Calu3 (cell line): ENCODE measurements around the gene PLXNA2. TPM values are rescaled to one million over a fixed set of nuclear protein-coding genes. Genes with fewer than 3 reads are reported as not detected.
A peak's percentile ranks its signal among the peaks of the same experiment; 100 is the strongest.

ENCODE experiments used
- BruUV-seq: library from RNA; stranded (reverse); fragments of 400-500 nt; replicated peaks from 2 replicates; lab custom pipeline; 2021; lab: Mats Ljungman, UMichigan
- CTCF ChIA-PET: fragments of 300-600 bp; sonication (Branson Sonifier 250); formaldehyde crosslinking; loops from one replicate; lab custom pipeline; 2022; ENCODE audit warnings: antibody characterized with exemption; lab: Charles Lee
- DNase-seq: peaks from one replicate; pipeline ENCODE4 v3.0.0; 2022
- H3K27ac Mint-ChIP-seq: one replicate; pipeline ENCODE4 v1.8.0; 2022; ENCODE audit warnings: mixed read lengths; ENCODE audit not compliant: unreplicated experiment
- H3K27me3 Mint-ChIP-seq: one replicate; pipeline ENCODE4 v1.8.0; 2022; ENCODE audit warnings: mixed read lengths; ENCODE audit not compliant: unreplicated experiment
- H3K36me3 Mint-ChIP-seq: one replicate; pipeline ENCODE4 v1.8.0; 2022; ENCODE audit warnings: mild to moderate bottlenecking, moderate library complexity, mixed read lengths; ENCODE audit not compliant: insufficient read depth, unreplicated experiment
- H3K4me1 Mint-ChIP-seq: one replicate; pipeline ENCODE4 v1.8.0; 2022; ENCODE audit warnings: mild to moderate bottlenecking, low read depth, mixed read lengths; ENCODE audit not compliant: unreplicated experiment
- H3K4me3 Mint-ChIP-seq: one replicate; pipeline ENCODE4 v1.8.0; 2022; ENCODE audit warnings: mild to moderate bottlenecking, low read depth, moderate library complexity, mixed read lengths; ENCODE audit not compliant: unreplicated experiment
- H3K9me3 Mint-ChIP-seq: one replicate; pipeline ENCODE4 v1.8.0; 2022; ENCODE audit warnings: low read depth, mixed read lengths; ENCODE audit not compliant: unreplicated experiment
- CTCF ChIP-seq: fragments of 200-600 bp; IDR thresholded peaks from one replicate; pipeline ENCODE4 v1.8.0; 2022; ENCODE audit warnings: antibody characterized with exemption; ENCODE audit not compliant: unreplicated experiment
- intact Hi-C: fragments of 100-400 bp; cut with micrococcal nuclease; formaldehyde crosslinking; loops from one replicate; pipeline ENCODE4 v1.10.0; 2022; ENCODE audit not compliant: unreplicated experiment
- total RNA-seq: library from RNA; stranded (reverse); gene quantifications from 2 replicates; pipeline ENCODE4 v1.2.3, GENCODE V29; 2022

Gene PLXNA2
- total RNA-seq, 1 experiment from 2014 or later: 16.2 TPM

DNA sequence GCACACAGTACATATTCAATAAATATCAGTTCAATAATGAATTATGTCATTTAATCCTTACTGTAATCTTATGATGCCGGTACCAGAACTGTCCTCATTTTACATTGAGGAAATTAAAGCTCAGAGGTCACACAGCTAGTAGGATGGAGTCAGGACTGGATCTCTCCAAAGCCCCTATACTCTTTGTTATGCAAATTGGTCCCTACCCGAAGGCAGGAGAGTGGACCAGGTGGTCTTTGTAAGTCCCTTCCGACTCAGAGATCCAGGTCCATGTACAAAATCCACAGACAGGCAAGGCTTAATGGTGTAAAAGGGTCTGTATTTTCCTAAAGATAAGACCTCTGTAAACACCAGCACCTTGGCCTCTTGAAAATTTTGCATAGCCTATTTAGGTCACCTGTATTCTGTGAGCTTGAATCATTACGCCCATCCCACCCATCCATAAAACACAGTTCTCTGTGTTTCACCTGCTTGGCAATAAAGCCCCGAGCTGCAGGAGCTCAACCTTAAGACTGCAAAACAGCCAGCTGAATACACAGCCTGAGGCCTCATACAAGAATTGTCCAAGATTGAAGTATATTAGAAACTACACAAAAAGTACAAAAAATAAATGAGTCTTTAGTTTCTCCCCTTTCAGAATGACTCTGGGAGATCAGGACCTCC, 41.7 kb downstream of the PLXNA2 start:
- no TSS peak for BruUV-seq
- Mint-ChIP-seq H3K36me3 (peaks cover 6% of the 10 kb centered on the region), H3K4me3 (peak overlapping the region; percentile 42), H3K4me1 (peaks cover 20% of the 10 kb centered on the region), H3K27ac (peak overlapping the region; percentile 62), H3K9me3 (no peaks in the 10 kb centered on the region), H3K27me3 (no peaks in the 10 kb centered on the region)
- DNase-seq: no peak
- TF ChIP-seq CTCF: no peak
- intact Hi-C loops: no loop called here
- CTCF ChIA-PET: interaction anchor here (0.5 to 4.6 kb wide), 10 partner anchors 12 to 181 kb away, joined by 3 to 24 read pairs (median 8); partner anchors contain the start of gene PLXNA2

- TF ChIP-seq CTCF: no peak
- H3K4me3 Mint-ChIP-seq: peak overlapping the region; percentile 11
Measured at GRCh38 chr1:208201229-208201628, 43.0 kb downstream of the PLXNA2 start.

DNA sequence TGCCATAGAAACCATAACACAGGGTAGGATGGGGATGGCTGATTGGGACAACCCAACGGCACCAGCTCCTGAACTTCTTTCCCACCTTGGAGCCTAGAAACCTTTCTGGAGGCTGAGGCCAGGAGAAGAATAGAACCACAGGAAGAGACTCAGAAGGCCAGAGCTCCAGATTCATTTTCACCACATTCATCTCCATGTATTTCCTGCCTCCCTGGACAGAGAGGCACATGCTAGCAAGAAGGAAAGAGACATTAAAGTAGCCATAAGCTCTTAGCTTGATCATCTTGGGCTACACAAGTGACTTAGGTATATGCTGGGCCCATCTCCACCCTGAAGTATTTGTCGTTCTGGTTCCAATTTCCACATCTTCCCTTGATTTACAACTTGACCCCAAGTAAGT, 44.1 kb downstream of the PLXNA2 start:
- H3K4me1 Mint-ChIP-seq: peaks cover 17% of the 10 kb centered on the region
- no peaks in the 10 kb centered on the region for H3K9me3 Mint-ChIP-seq
- no peak for TF ChIP-seq CTCF
- CTCF ChIA-PET: no interaction called here
- no peak overlapping the region for H3K27ac Mint-ChIP-seq
- H3K4me3 Mint-ChIP-seq: no peak overlapping the region
- no TSS peak for BruUV-seq
- H3K36me3 Mint-ChIP-seq: peaks cover 6% of the 10 kb centered on the region
- H3K27me3 Mint-ChIP-seq: no peaks in the 10 kb centered on the region
- DNase-seq: no peak
- intact Hi-C loops: loop anchor here (2.0 kb wide), 2 partner anchors 15 to 39 kb away; no protein-coding TSS in a partner anchor

More at GRCh38 chr1:208201229-208201628, 43.0 kb downstream of the PLXNA2 start:
- intact Hi-C loops: loop anchor here (2.0 kb wide), 2 partner anchors 16 to 38 kb away; no protein-coding TSS in a partner anchor
- CTCF ChIA-PET: interaction anchor here (0.7 to 3.3 kb wide), 7 partner anchors 17 to 378 kb away, joined by 3 to 13 read pairs (median 4); partner anchors contain the start of gene PLXNA2
- BruUV-seq: no TSS peak
- H3K36me3 Mint-ChIP-seq: peaks cover 6% of the 10 kb centered on the region
- DNase-seq: peak; percentile 77
- no peaks in the 10 kb centered on the region for H3K27me3 Mint-ChIP-seq
- H3K27ac Mint-ChIP-seq: no peak overlapping the region
- no peaks in the 10 kb centered on the region for H3K9me3 Mint-ChIP-seq
- peaks cover 17% of the 10 kb centered on the region for H3K4me1 Mint-ChIP-seq

- Mint-ChIP-seq H3K36me3 (peaks cover 4% of the 10 kb centered on the region), H3K27me3 (no peaks in the 10 kb centered on the region), H3K9me3 (no peaks in the 10 kb centered on the region), H3K4me3 (no peak overlapping the region), H3K4me1 (peaks cover 17% of the 10 kb centered on the region), H3K27ac (no peak overlapping the region)
- intact Hi-C loops: no loop called here
- CTCF ChIA-PET: interaction anchor here (0.7 kb wide), 1 partner anchor 16 kb away, joined by 3 read pairs; no protein-coding TSS in a partner anchor
- no peak for DNase-seq
- no TSS peak for BruUV-seq
- no peak for TF ChIP-seq CTCF
Measured at GRCh38 chr1:208198236-208198635, 45.9 kb downstream of the PLXNA2 start.
